Spleen (tissue), 11 donors: Measurements from ENCODE around the gene FXYD2. TPM values are rescaled to one million over a fixed set of nuclear protein-coding genes. Genes with fewer than 3 reads are reported as not detected.
A peak's percentile ranks its signal among the peaks of the same experiment; 100 is the strongest.

ENCODE experiments used
- DNase-seq: peaks from one replicate; pipeline ENCODE4 v3.0.0-alpha.2; 2020
- H3K27ac ChIP-seq, 8 donors: fragments of 200-600 bp; sonication (generic) in 7 of 8; 1 replicate in 4 of 8; 2 replicates in 4 of 8; pipeline versions ENCODE4 v1.5.0 to v1.8.0; 2016 to 2021; ENCODE audit warnings: inconsistent platforms in 4 of 8, mild to moderate bottlenecking in 4 of 8, moderate library complexity in 1 of 8
- H3K27me3 ChIP-seq, 7 donors: fragments of 200-600 bp; sonication (generic) in 6 of 7; replicated peaks in 1 of 7; 1 replicate in 4 of 7; 2 replicates in 3 of 7; pipeline versions ENCODE4 v1.5.0 to v1.8.0; 2016 to 2021; ENCODE audit warnings: inconsistent platforms in 3 of 7, mild to moderate bottlenecking in 1 of 7
- H3K36me3 ChIP-seq, 6 donors: fragments of 200-600 bp; sonication (generic) in 5 of 6; 1 replicate in 4 of 6; 2 replicates in 2 of 6; pipeline versions ENCODE4 v1.5.0 to v1.8.0; 2016 to 2021; ENCODE audit warnings: inconsistent platforms in 2 of 6
- H3K4me1 ChIP-seq, 6 donors: fragments of 200-600 bp; sonication (generic) in 5 of 6; 1 replicate in 3 of 6; 2 replicates in 3 of 6; pipeline versions ENCODE4 v1.5.0 to v1.8.0; 2016 to 2021; ENCODE audit warnings: inconsistent platforms in 3 of 6
- H3K4me3 ChIP-seq, 8 donors: fragments of 200-600 bp; sonication (generic) in 7 of 8; 1 replicate in 4 of 8; 2 replicates in 4 of 8; pipeline versions ENCODE4 v1.5.0 to v1.8.0; 2016 to 2021; ENCODE audit warnings: inconsistent platforms in 4 of 8, mild to moderate bottlenecking in 4 of 8, moderate library complexity in 2 of 8
- H3K9me3 ChIP-seq, 8 donors: fragments of 200-600 bp; sonication (generic) in 7 of 8; 1 replicate in 4 of 8; 2 replicates in 4 of 8; pipeline versions ENCODE4 v1.5.0 to v1.8.0; 2016 to 2021; ENCODE audit warnings: inconsistent platforms in 4 of 8
- POLR2A ChIP-seq, 3 donors: fragments of 450-650 bp; IDR thresholded peaks; one replicate each; pipeline ENCODE4 v1.5.1; 2017; ENCODE audit warnings: antibody characterized with exemption in 3 of 3, mild to moderate bottlenecking in 1 of 3
- POLR2AphosphoS5 ChIP-seq, 3 donors: sonication (generic); formaldehyde crosslinking; IDR thresholded peaks; one replicate each; pipeline ENCODE4 v1.5.1; 2017; ENCODE audit warnings: antibody characterized with exemption in 3 of 3
- WGBS, 5 donors: extraction: QIAGEN DNeasy Blood & Tissue Kit in 3 of 5; methylation state at CpG; one replicate each; pipeline versions ENCODE4 v1.1.5 to v1.1.7; 2013 to 2018; 5-methylcytosine and 5-hydroxymethylcytosine counted together
- intact Hi-C: fragments of 100-400 bp; cut with DNase I; formaldehyde crosslinking; loops from one replicate; pipeline ENCODE4 v1.15.0; 2023; ENCODE audit warnings: low total_unique reads
- polyA plus RNA-seq, 3 donors: library from polyadenylated mRNA; stranded (reverse); fragments of 200-250 nt; gene quantifications; one replicate each; pipeline ENCODE4 v1.2.1, GENCODE V29; 2013
- total RNA-seq, 7 donors: library from RNA; depleted of rRNA in 3 of 7; stranded (reverse); fragments of >200 nt in 3 of 7; fragmentation: NEBNext Ultra II Directional in 4 of 7; extraction: Animal tissue kit (Norgen Biotek cat#: 25700) in 4 of 7; gene quantifications; one replicate each; pipeline versions ENCODE4 v1.1.0 to v1.2.1, GENCODE V29; 2016 to 2021
- TF ChIP-seq, protein P1 (sequence below), 11 experiments: fragments of 200-600 bp in 7 of 11; fragments of 450-650 bp in 4 of 11; sonication (generic) in 4 of 11; IDR thresholded peaks in 8 of 11; conservative IDR thresholded peaks in 3 of 11; 1 replicate in 7 of 11; 2 replicates in 4 of 11; pipeline versions ENCODE4 v1.4.0 to v1.8.0; 2016 to 2021; ENCODE audit warnings: antibody characterized with exemption in 11 of 11, inconsistent platforms in 4 of 11, mild to moderate bottlenecking in 1 of 11
- donor health status: healthy with polysubstance abuse.
- donor health status: DM: no; HTN: no; CAD: no; lungs with moderate emphysema.
- donor health status: DM: no; HTN: no; CAD: no.
- donor health status: Bipolar disorder and iron deficiency.
- donor health status: healthy.
- donor health status: DM: no; HTN: no; CAD: no.
- donor health status: DM: yes; HTN: yes; CAD: no.

The FXYD2 gene
- total and polyA plus RNA-seq, 10 donors = 4.7 to 20.0 (median 8.0) TPM

- TF ChIP-seq POLR2AphosphoS5 (IDR thresholded peaks at IDR 0.05) (peak in 1 of 3 donors; percentile 9), POLR2A (IDR thresholded peaks at IDR 0.05) (no peak)
- TF ChIP-seq, protein P1, sequence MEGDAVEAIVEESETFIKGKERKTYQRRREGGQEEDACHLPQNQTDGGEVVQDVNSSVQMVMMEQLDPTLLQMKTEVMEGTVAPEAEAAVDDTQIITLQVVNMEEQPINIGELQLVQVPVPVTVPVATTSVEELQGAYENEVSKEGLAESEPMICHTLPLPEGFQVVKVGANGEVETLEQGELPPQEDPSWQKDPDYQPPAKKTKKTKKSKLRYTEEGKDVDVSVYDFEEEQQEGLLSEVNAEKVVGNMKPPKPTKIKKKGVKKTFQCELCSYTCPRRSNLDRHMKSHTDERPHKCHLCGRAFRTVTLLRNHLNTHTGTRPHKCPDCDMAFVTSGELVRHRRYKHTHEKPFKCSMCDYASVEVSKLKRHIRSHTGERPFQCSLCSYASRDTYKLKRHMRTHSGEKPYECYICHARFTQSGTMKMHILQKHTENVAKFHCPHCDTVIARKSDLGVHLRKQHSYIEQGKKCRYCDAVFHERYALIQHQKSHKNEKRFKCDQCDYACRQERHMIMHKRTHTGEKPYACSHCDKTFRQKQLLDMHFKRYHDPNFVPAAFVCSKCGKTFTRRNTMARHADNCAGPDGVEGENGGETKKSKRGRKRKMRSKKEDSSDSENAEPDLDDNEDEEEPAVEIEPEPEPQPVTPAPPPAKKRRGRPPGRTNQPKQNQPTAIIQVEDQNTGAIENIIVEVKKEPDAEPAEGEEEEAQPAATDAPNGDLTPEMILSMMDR (IDR thresholded peaks at IDR 0.05 in 8 of 11, conservative IDR thresholded peaks at IDR 0.05 in 3 of 11) = no peak
- DNase-seq = peak; percentile 48
- no peak overlapping the region for H3K4me3 ChIP-seq
- intact Hi-C loops = no loop called here
- H3K4me1 ChIP-seq = peaks cover 44 to 76% (median 68%) of the 10 kb centered on the region in 6 donors
- 81 to 90% (median 86%) methylated on average over 8 of the region's 8 CpGs for WGBS, 5 donors
- no peaks in the 10 kb centered on the region for H3K9me3 ChIP-seq
- H3K27me3 ChIP-seq = peaks cover 0 to 49% (median 0%) of the 10 kb centered on the region in 7 donors
- H3K27ac ChIP-seq = peak overlapping the region in 4 of 8 donors; percentile 80 to 92 (median 83)
- no peaks in the 10 kb centered on the region for H3K36me3 ChIP-seq
Observed at GRCh38 chr11:117825538-117826189, 1.1 kb upstream of the FXYD2 start.

- H3K4me3 ChIP-seq = no peak overlapping the region
- intact Hi-C loops = no loop called here
- TF ChIP-seq, protein P1 (IDR thresholded peaks at IDR 0.05 in 8 of 11, conservative IDR thresholded peaks at IDR 0.05 in 3 of 11) = no peak
- no peak for TF ChIP-seq POLR2A (IDR thresholded peaks at IDR 0.05)
- TF ChIP-seq POLR2AphosphoS5 (IDR thresholded peaks at IDR 0.05) = peak; percentile 54 to 70 (median 68)
- no peaks in the 10 kb centered on the region for H3K36me3 ChIP-seq
- no peaks in the 10 kb centered on the region for H3K9me3 ChIP-seq
- peak; percentile 79 for DNase-seq
- peaks cover 43 to 77% (median 66%) of the 10 kb centered on the region in 6 donors for H3K4me1 ChIP-seq
- 17 to 36% (median 29%) methylated on average over 7 to 13 of the region's 13 CpGs for WGBS, 5 donors
- peak overlapping the region; percentile 70 to 92 (median 80) for H3K27ac ChIP-seq
- H3K27me3 ChIP-seq = peaks cover 0 to 49% (median 0%) of the 10 kb centered on the region in 7 donors
Observed at GRCh38 chr11:117823946-117824420, 561 bp downstream of the FXYD2 start.

- Histone ChIP-seq H3K4me3 (no peak overlapping the region), H3K9me3 (no peaks in the 10 kb centered on the region), H3K36me3 (no peaks in the 10 kb centered on the region), H3K4me1 (peaks cover 43 to 77% (median 65%) of the 10 kb centered on the region in 6 donors), H3K27me3 (peaks cover 0 to 45% (median 0%) of the 10 kb centered on the region in 7 donors), H3K27ac (peak overlapping the region; percentile 70 to 92 (median 80))
- 18 to 34% (median 20%) methylated on average over 5 to 18 of the region's 18 CpGs for WGBS, 5 donors
- DNase-seq = peak; percentile 79
- intact Hi-C loops = no loop called here
- TF ChIP-seq, protein P1 (IDR thresholded peaks at IDR 0.05 in 8 of 11, conservative IDR thresholded peaks at IDR 0.05 in 3 of 11) = peak in 7 of 11 experiments; percentile 20 to 55 (median 42)
- TF ChIP-seq POLR2A (IDR thresholded peaks at IDR 0.05) (no peak), POLR2AphosphoS5 (IDR thresholded peaks at IDR 0.05) (peak in 1 of 3 donors; percentile 59)
Observed at GRCh38 chr11:117823294-117823945, 1.1 kb downstream of the FXYD2 start.
